Right atrium auricular region (tissue), 2 donors: ENCODE results near the gene BCAN. TPM values are rescaled to one million over a fixed set of nuclear protein-coding genes. Genes with fewer than 3 reads are reported as not detected.

Experiments used
- DNase-seq: peaks from one replicate; pipeline ENCODE4 v3.0.0-alpha.2; 2019; ENCODE audit warnings: low spot score
- H3K27ac ChIP-seq, 2 donors: fragments of 200-600 bp; sonication (generic); 1 replicate in 1 of 2; 2 replicates in 1 of 2; pipeline ENCODE4 v1.5.1; 2016 to 2019
- H3K27me3 ChIP-seq, 2 donors: fragments of 200-600 bp; sonication (generic); one replicate each; pipeline versions ENCODE4 v1.5.1 to v1.6.0; 2017 to 2019
- H3K36me3 ChIP-seq: fragments of 200-600 bp; sonication (generic); one replicate; pipeline ENCODE4 v1.5.1; 2016
- H3K4me1 ChIP-seq, 2 donors: fragments of 200-600 bp; sonication (generic); one replicate each; pipeline versions ENCODE4 v1.5.1 to v1.6.0; 2017 to 2019
- H3K4me3 ChIP-seq, 2 donors: fragments of 200-600 bp; sonication (generic); 1 replicate in 1 of 2; 2 replicates in 1 of 2; pipeline ENCODE4 v1.5.1; 2017 to 2019; ENCODE audit warnings: mild to moderate bottlenecking in 1 of 2, moderate library complexity in 1 of 2
- H3K9me3 ChIP-seq, 2 donors: fragments of 200-600 bp; sonication (generic); one replicate each; pipeline ENCODE4 v1.5.1; 2019
- total RNA-seq, 2 donors: library from RNA; depleted of rRNA; stranded (reverse); fragments of >200 nt; gene quantifications; one replicate each; pipeline ENCODE4 v1.1.0, GENCODE V29; 2016
- TF ChIP-seq, protein P1 (sequence below), 2 donors: fragments of 200-600 bp; sonication (generic); IDR thresholded peaks; one replicate each; pipeline ENCODE4 v1.5.1; 2019; ENCODE audit warnings: antibody characterized with exemption in 2 of 2

BCAN gene
- total RNA-seq, 2 donors from 2014 or later, result not detected

DNA sequence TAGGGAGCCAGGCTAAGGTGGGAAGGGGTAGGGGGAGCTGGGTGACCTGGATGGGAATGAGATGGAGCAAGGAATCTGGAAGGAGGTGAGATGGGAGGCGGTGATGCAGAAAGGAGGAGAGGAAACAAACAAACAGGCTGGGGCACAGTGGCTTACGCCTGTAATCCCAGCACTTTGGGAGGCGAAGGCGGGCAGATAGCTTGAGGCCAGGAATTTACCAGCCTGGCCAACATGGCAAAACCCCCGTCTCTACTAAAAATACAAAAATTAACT lies 52.7 kb downstream of the BCAN start:
- H3K36me3 ChIP-seq, result no peaks in the 10 kb centered on the region

DNA sequence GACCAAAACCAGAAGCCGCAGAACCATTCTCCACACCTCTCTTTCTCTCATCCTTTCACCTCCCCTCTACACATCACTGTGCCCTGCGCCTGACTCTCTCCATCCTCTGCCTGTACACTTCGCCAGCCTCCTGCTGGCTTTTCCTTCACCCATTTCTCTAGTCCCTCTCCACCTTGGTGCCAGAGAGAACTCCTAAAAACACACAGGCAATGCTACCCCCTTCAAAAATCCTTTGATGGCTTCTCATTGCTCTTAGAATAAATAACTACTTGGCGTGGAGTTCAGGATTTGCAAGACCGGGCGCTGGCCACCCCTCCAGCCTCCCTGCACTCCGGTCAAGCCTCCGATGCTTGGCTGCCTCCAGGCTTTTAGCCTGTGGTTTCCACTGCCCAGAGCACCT lies 54.8 kb downstream of the BCAN start:
- Histone ChIP-seq H3K4me3 (no peak overlapping the region), H3K4me1 (peaks cover 0 to 11% of the 10 kb centered on the region in 2 donors), H3K27ac (no peak overlapping the region), H3K36me3 (no peaks in the 10 kb centered on the region), H3K9me3 (no peaks in the 10 kb centered on the region), H3K27me3 (peaks cover 0 to 5% of the 10 kb centered on the region in 2 donors)
- no peak for DNase-seq
- TF ChIP-seq, protein P1, sequence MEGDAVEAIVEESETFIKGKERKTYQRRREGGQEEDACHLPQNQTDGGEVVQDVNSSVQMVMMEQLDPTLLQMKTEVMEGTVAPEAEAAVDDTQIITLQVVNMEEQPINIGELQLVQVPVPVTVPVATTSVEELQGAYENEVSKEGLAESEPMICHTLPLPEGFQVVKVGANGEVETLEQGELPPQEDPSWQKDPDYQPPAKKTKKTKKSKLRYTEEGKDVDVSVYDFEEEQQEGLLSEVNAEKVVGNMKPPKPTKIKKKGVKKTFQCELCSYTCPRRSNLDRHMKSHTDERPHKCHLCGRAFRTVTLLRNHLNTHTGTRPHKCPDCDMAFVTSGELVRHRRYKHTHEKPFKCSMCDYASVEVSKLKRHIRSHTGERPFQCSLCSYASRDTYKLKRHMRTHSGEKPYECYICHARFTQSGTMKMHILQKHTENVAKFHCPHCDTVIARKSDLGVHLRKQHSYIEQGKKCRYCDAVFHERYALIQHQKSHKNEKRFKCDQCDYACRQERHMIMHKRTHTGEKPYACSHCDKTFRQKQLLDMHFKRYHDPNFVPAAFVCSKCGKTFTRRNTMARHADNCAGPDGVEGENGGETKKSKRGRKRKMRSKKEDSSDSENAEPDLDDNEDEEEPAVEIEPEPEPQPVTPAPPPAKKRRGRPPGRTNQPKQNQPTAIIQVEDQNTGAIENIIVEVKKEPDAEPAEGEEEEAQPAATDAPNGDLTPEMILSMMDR (IDR thresholded peaks at IDR 0.05), result no peak

More for the DNA sequence above, 52.7 kb downstream of the BCAN start:
- no peak overlapping the region for H3K27ac ChIP-seq
- H3K4me3 ChIP-seq, result no peak overlapping the region
- H3K27me3 ChIP-seq, result peaks cover 0 to 5% of the 10 kb centered on the region in 2 donors
- no peaks in the 10 kb centered on the region for H3K9me3 ChIP-seq
- DNase-seq, result no peak
- TF ChIP-seq, protein P1 (IDR thresholded peaks at IDR 0.05), result no peak
- H3K4me1 ChIP-seq, result peaks cover 0 to 16% of the 10 kb centered on the region in 2 donors

DNA sequence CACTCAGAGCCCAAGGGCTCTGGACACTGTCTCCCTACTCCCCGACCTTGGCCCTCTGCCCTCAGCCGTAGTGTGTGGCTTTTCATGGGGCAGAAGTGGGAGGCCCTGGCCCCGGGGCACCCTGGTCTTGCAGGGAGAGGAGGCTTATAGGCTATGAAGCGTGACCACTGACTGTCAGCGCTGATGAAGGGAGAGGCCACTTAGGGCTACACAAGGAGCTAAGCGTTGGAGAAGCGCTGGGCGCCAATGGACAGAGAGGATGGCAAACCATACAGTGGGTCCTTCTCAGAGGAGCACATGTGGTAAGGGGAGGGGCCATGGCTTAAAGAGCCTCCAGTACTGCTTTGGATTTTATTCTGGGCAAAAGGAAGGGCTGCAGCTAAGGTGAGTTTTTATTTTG lies 55.6 kb downstream of the BCAN start:
- Histone ChIP-seq H3K4me1 (peaks cover 0 to 5% of the 10 kb centered on the region in 2 donors), H3K36me3 (no peaks in the 10 kb centered on the region), H3K4me3 (no peak overlapping the region), H3K9me3 (no peaks in the 10 kb centered on the region), H3K27me3 (peaks cover 0 to 5% of the 10 kb centered on the region in 2 donors), H3K27ac (no peak overlapping the region)
- no peak for DNase-seq
- TF ChIP-seq, protein P1 (IDR thresholded peaks at IDR 0.05), result no peak

DNA sequence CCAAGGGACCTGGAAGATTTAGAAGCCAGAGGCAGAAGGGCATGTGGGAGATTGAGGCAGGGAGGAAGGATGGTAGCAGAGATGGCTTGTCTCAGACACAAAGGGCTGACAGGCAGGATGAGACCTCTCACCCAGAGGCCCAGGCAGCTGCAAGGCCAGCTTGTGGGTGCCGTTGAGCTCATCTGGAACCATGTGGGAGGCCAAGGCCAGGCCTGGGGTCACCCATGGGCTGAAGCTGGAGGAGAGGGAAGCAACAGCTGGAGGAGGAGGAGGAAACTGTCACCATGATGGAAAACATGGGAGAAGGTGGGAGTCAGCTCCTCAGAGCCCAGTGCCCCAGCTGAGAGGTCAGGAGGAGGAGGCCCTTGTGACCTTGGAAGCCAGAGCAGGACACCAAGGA lies 57.1 kb downstream of the BCAN start:
- Histone ChIP-seq H3K4me3 (no peak overlapping the region), H3K4me1 (no peaks in the 10 kb centered on the region), H3K27ac (no peak overlapping the region), H3K27me3 (peaks cover 0 to 5% of the 10 kb centered on the region in 2 donors), H3K9me3 (no peaks in the 10 kb centered on the region), H3K36me3 (no peaks in the 10 kb centered on the region)
- TF ChIP-seq, protein P1 (IDR thresholded peaks at IDR 0.05), result no peak
- DNase-seq, result no peak

DNA sequence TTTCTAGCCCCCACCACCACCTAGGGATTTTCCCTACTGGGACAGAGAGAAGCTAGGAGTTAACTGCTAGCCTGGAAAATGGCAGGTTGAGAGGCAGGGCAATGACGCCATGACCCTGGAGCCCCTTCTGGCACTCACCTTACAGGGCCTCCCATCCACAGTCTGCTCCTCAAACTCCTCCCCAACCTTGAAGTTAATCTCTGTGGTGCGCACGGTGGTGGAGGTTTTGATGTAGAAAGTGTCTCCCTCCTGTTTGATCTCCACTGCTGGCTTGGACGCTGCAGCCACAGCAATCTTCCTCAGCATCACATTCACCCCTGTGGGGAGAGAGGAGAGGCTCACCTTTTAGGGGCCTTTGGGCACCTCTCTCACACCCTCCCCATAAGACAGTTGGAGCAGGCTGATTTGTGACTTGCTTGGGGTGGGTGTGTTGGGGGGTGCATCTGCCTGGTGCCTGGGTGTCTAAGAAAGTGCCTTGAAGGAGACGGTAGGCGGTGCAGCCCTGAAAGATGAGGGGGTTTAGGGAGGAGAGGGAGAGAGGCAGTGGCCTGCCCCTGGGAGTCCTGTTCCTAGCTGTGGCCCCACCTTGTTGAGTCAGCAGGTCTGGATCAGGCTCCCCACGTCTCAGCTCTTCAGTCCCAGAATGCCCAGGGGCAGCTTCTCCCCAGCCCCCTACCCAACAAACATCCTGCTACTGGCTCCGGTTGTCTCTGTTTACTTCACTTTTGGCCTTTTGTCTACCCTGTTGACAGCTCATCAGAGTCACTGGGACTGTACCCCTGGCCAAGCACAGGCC lies 59.0 kb downstream of the BCAN start:
- H3K27me3 ChIP-seq, result peaks cover 0 to 5% of the 10 kb centered on the region in 2 donors
- H3K4me1 ChIP-seq, result peaks cover 0 to 19% of the 10 kb centered on the region in 2 donors
- no peaks in the 10 kb centered on the region for H3K36me3 ChIP-seq
- no peaks in the 10 kb centered on the region for H3K9me3 ChIP-seq
- no peak for DNase-seq
- TF ChIP-seq, protein P1 (IDR thresholded peaks at IDR 0.05), result no peak
- no peak overlapping the region for H3K4me3 ChIP-seq
- no peak overlapping the region for H3K27ac ChIP-seq

DNA sequence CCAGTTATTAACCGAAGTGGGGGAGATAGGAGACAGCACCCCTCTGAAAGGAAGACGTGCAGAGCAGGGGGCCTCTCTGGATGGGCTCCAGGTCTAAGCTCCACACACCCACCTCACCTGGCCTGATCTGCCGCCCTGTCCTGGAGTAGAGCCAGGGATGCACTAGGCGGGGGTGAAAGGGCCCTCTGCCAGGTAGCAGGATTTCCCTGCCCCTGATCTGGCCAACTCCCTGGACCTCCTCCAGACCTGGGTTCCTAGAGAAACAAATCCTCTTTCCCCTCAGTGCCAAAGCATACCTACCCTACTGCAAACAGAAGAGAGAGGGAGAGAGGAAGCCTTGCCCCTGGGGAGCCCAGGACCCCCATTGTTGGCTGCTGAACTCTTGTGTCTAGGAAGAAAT lies 61.4 kb downstream of the BCAN start:
- H3K36me3 ChIP-seq, result no peaks in the 10 kb centered on the region
- TF ChIP-seq, protein P1 (IDR thresholded peaks at IDR 0.05), result no peak
- no peak overlapping the region for H3K4me3 ChIP-seq
- H3K27ac ChIP-seq, result no peak overlapping the region
- DNase-seq, result no peak
- H3K4me1 ChIP-seq, result peaks cover 0 to 35% of the 10 kb centered on the region in 2 donors
- H3K9me3 ChIP-seq, result no peaks in the 10 kb centered on the region
- H3K27me3 ChIP-seq, result peaks cover 0 to 5% of the 10 kb centered on the region in 2 donors
